IMR-90 (cell line): ENCODE data around the gene CD86. TPM values are rescaled to one million over a fixed set of nuclear protein-coding genes. Genes with fewer than 3 reads are reported as not detected.

Source experiments
- ATAC-seq: fragments of 200-7000 bp; cut with Tn5 transposase; 2 replicates; pipeline ENCODE4 v1.9.1; 2020; ENCODE audit warnings: low read depth, mild to moderate bottlenecking, moderate library complexity
- BruUV-seq: library from RNA; stranded (reverse); fragments of 400-500 nt; replicated peaks from 2 replicates; lab custom pipeline; 2021; lab: Mats Ljungman, UMichigan
- CTCF ChIA-PET: fragments of 300-600 bp; formaldehyde crosslinking; extraction: SDS; loops from one replicate; lab custom pipeline; 2021; ENCODE audit warnings: antibody characterized with exemption; lab: Yijun Ruan, JAX
- POLR2A ChIA-PET: fragments of 300-600 bp; sonication (Branson Sonifier 250); formaldehyde crosslinking; loops from one replicate; lab custom pipeline; 2022; ENCODE audit warnings: antibody characterized with exemption; ENCODE audit not compliant: unreplicated experiment; lab: Charles Lee
- DNase-seq: peaks from one replicate; pipeline ENCODE4 v3.0.0; 2013
- H2AFZ ChIP-seq: replicated peaks from 2 replicates; pipeline ENCODE3; 2013; ENCODE audit warnings: low read length, mild to moderate bottlenecking; ENCODE audit not compliant: poor library complexity
- H2AK5ac ChIP-seq: 2 replicates; pipeline ENCODE4 v1.6.1; 2013; ENCODE audit warnings: low read depth, low read length, inconsistent platforms
- H2AK9ac ChIP-seq: replicated peaks from 2 replicates; pipeline ENCODE3; 2013; ENCODE audit warnings: mild to moderate bottlenecking, low read depth, low read length, moderate library complexity; ENCODE audit not compliant: poor library complexity
- H2BK120ac ChIP-seq: 2 replicates; pipeline ENCODE4 v1.6.1; 2013; ENCODE audit warnings: low read depth, low read length, inconsistent platforms
- H2BK15ac ChIP-seq: 3 replicates; pipeline ENCODE4 v1.6.1; 2013; ENCODE audit warnings: low read depth, low read length, inconsistent platforms
- H2BK20ac ChIP-seq: 2 replicates; pipeline ENCODE4 v1.6.1; 2013; ENCODE audit warnings: low read depth, mild to moderate bottlenecking, inconsistent platforms, low read length, moderate library complexity
- H2BK5ac ChIP-seq: 2 replicates; pipeline ENCODE4 v1.6.1; 2013; ENCODE audit warnings: mild to moderate bottlenecking, low read depth, low read length, inconsistent platforms; ENCODE audit not compliant: poor library complexity, severe bottlenecking
- H3K14ac ChIP-seq: replicated peaks from 2 replicates; pipeline ENCODE4 v1.6.1; 2013; ENCODE audit warnings: low read depth, low read length, inconsistent platforms
- H3K18ac ChIP-seq: 2 replicates; pipeline ENCODE4 v1.6.1; 2013; ENCODE audit warnings: low read depth, low read length, control low read depth
- H3K23ac ChIP-seq: 2 replicates; pipeline ENCODE4 v1.6.1; 2013; ENCODE audit warnings: low read depth, low read length, inconsistent platforms
- H3K27ac ChIP-seq: 2 replicates; pipeline ENCODE4 v1.5.1; 2013; ENCODE audit warnings: mild to moderate bottlenecking, control low read depth, low read length; ENCODE audit not compliant: insufficient read depth
- H3K27me3 ChIP-seq: 2 replicates; pipeline ENCODE4 v1.6.1; 2013; ENCODE audit warnings: low read length; ENCODE audit not compliant: control insufficient read depth, insufficient read depth
- H3K36me3 ChIP-seq: 2 replicates; pipeline ENCODE4 v1.6.1; 2013; ENCODE audit warnings: low read length, mixed read lengths; ENCODE audit not compliant: control insufficient read depth, insufficient read depth
- H3K4ac ChIP-seq: 2 replicates; pipeline ENCODE4 v1.6.1; 2013; ENCODE audit warnings: low read depth, low read length, inconsistent platforms
- H3K4me1 ChIP-seq: 2 replicates; pipeline ENCODE4 v1.6.1; 2013; ENCODE audit warnings: low read length, mixed read lengths; ENCODE audit not compliant: control insufficient read depth, insufficient read depth
- H3K4me2 ChIP-seq: 2 replicates; pipeline ENCODE4 v1.6.1; 2013; ENCODE audit warnings: low read depth, mild to moderate bottlenecking, control low read depth, low read length, moderate library complexity
- H3K4me3 ChIP-seq: 2 replicates; pipeline ENCODE4 v1.5.1; 2013; ENCODE audit warnings: low read depth, mild to moderate bottlenecking, control low read depth, low read length, moderate library complexity; ENCODE audit not compliant: insufficient read depth
- H3K56ac ChIP-seq: 2 replicates; pipeline ENCODE4 v1.6.1; 2013; ENCODE audit warnings: low read length, inconsistent platforms; ENCODE audit not compliant: insufficient read depth; ENCODE audit errors: extremely low read depth
- H3K79me1 ChIP-seq, 2 experiments: 2 replicates each; pipeline ENCODE4 v1.6.1; 2013; ENCODE audit warnings: low read length in 2 of 2, inconsistent platforms in 1 of 2, low read depth in 1 of 2
- H3K9ac ChIP-seq: 2 replicates; pipeline ENCODE4 v1.6.1; 2013; ENCODE audit warnings: low read depth, low read length, control low read depth
- H3K9me1 ChIP-seq: 2 replicates; pipeline ENCODE4 v1.6.1; 2013; ENCODE audit warnings: low read length, inconsistent platforms; ENCODE audit not compliant: insufficient read depth
- H3K9me3 ChIP-seq: 2 replicates; pipeline ENCODE4 v1.6.1; 2013; ENCODE audit warnings: low read length; ENCODE audit not compliant: control insufficient read depth, insufficient read depth
- H4K20me1 ChIP-seq: 2 replicates; pipeline ENCODE4 v1.6.1; 2013; ENCODE audit warnings: low read length, inconsistent platforms; ENCODE audit not compliant: insufficient read depth
- H4K5ac ChIP-seq: 2 replicates; pipeline ENCODE4 v1.6.1; 2013; ENCODE audit warnings: mild to moderate bottlenecking, low read depth, low read length, control low read depth
- H4K8ac ChIP-seq, 2 experiments: 2 replicates each; pipeline ENCODE4 v1.6.1; 2013; ENCODE audit warnings: low read depth in 2 of 2, low read length in 2 of 2, control low read depth in 1 of 2, inconsistent platforms in 1 of 2
- H4K91ac ChIP-seq: 2 replicates; pipeline ENCODE4 v1.6.1; 2013; ENCODE audit warnings: low read depth, low read length, inconsistent platforms; ENCODE audit not compliant: insufficient read depth
- BHLHE40 ChIP-seq: fragments of 150-350 bp; IDR thresholded peaks from 2 replicates; pipeline ENCODE4 v1.6.1; 2016; ENCODE audit warnings: mild to moderate bottlenecking, low read depth, low read length
- CEBPB ChIP-seq: IDR thresholded peaks from 2 replicates; pipeline ENCODE4 v1.6.1; 2012; ENCODE audit warnings: low read depth, low read length, improper control_type of control experiment
- CHD1 ChIP-seq: IDR thresholded peaks from 2 replicates; pipeline ENCODE4 v1.6.1; 2012; ENCODE audit warnings: low read depth, low read length, improper control_type of control experiment
- CTCF ChIP-seq: conservative IDR thresholded peaks from 2 replicates; pipeline ENCODE4 v1.5.1; 2012; ENCODE audit warnings: mild to moderate bottlenecking, low read depth, low read length, improper control_type of control experiment
- FOS ChIP-seq: fragments of 150-350 bp; IDR thresholded peaks from 2 replicates; pipeline ENCODE4 v1.6.1; 2016; ENCODE audit warnings: low read depth, low read length
- MAFK ChIP-seq: IDR thresholded peaks from 2 replicates; pipeline ENCODE4 v1.6.1; 2012; ENCODE audit warnings: low read depth, low read length, improper control_type of control experiment
- NFE2L2 ChIP-seq: fragments of 150-350 bp; IDR thresholded peaks from 2 replicates; pipeline ENCODE4 v1.6.1; 2016; ENCODE audit warnings: low read depth, mild to moderate bottlenecking, low read length
- POLR2A ChIP-seq: IDR thresholded peaks from 2 replicates; pipeline ENCODE4 v1.6.1; 2012; ENCODE audit warnings: mild to moderate bottlenecking, low read depth, low read length
- RAD21 ChIP-seq: IDR thresholded peaks from 2 replicates; pipeline ENCODE4 v1.6.1; 2012; ENCODE audit warnings: low read length, improper control_type of control experiment
- RFX5 ChIP-seq: IDR thresholded peaks from 2 replicates; pipeline ENCODE4 v1.8.0; 2012; ENCODE audit warnings: low read depth, mild to moderate bottlenecking, low read length, moderate library complexity
- SMC3 ChIP-seq: fragments of 150-350 bp; IDR thresholded peaks from 2 replicates; pipeline ENCODE4 v1.6.1; 2016; ENCODE audit warnings: low read depth, mild to moderate bottlenecking, antibody characterized with exemption, low read length, moderate library complexity
- USF2 ChIP-seq: fragments of 150-350 bp; IDR thresholded peaks from 2 replicates; pipeline ENCODE4 v1.6.1; 2017; ENCODE audit warnings: mild to moderate bottlenecking, antibody characterized with exemption, low read length, low read depth
- WGBS, 2 experiments: methylation state at CpG; one replicate each; pipeline versions ENCODE4 v1.1.5 to v1.1.7; 2013; ENCODE audit warnings: missing lambda C conversion rate in 2 of 2; ENCODE audit not compliant: insufficient read length in 1 of 2; ENCODE audit errors: extremely low coverage in 2 of 2; 5-methylcytosine and 5-hydroxymethylcytosine counted together
- dilution Hi-C: fragments of 300-500 bp; cut with HindIII; formaldehyde crosslinking; loops from one replicate; pipeline ENCODE4 v1.14.3; 2018; ENCODE audit warnings: low sequenced_read_pairs; ENCODE audit not compliant: unreplicated experiment
- in situ Hi-C: fragments of 300-500 bp; cut with MboI; formaldehyde crosslinking; loops from 3 replicates; pipeline ENCODE4 v1.14.3; 2019; ENCODE audit warnings: low sequenced_read_pairs, inconsistent platforms, mixed read lengths
- intact Hi-C: fragments of 100-400 bp; cut with micrococcal nuclease; formaldehyde crosslinking; loops from 2 replicates; pipeline ENCODE4 v1.10.0; 2022
- polyA plus RNA-seq, 3 experiments: library from polyadenylated mRNA; depleted of rRNA; stranded (reverse); fragments of >200 nt; gene quantifications; 2 replicates each; pipeline ENCODE4 v1.2.3, GENCODE V29; 2012; ENCODE audit warnings: low replicate concordance in 1 of 3
- total RNA-seq: library from RNA; depleted of rRNA; stranded (reverse); fragments of >200 nt; gene quantifications from 2 replicates; pipeline ENCODE4 v1.2.3, GENCODE V29; 2012

CD86 gene
- total and polyA plus RNA-seq, 2 of the 4 experiments (the other 2 are of a cell fraction) = not detected

- no peak overlapping the region for H3K18ac ChIP-seq
- H2AFZ ChIP-seq = no peak overlapping the region
- no peak overlapping the region for H3K27ac ChIP-seq
- POLR2A ChIA-PET = no interaction called here
- H3K4me1 ChIP-seq = no peaks in the 10 kb centered on the region
- H2AK5ac ChIP-seq = no peak overlapping the region
- no peaks in the 10 kb centered on the region for H3K79me1 ChIP-seq
- CTCF ChIA-PET = no interaction called here
- DNase-seq (no peak), ATAC-seq (no peak)
- no peak overlapping the region for H3K9ac ChIP-seq
- no peak overlapping the region for H3K56ac ChIP-seq
- TF ChIP-seq MAFK = no peak
- no peak for TF ChIP-seq RFX5
- TF ChIP-seq BHLHE40 = no peak
- TF ChIP-seq RAD21 = no peak
- TF ChIP-seq CEBPB = no peak
- TF ChIP-seq FOS = no peak
- no peak for TF ChIP-seq POLR2A
- no peak for TF ChIP-seq NFE2L2
- no peak for TF ChIP-seq USF2
- no peak for TF ChIP-seq CTCF
- no peak for TF ChIP-seq SMC3
- TF ChIP-seq CHD1 = no peak
- H4K8ac ChIP-seq = no peak overlapping the region
- no peak overlapping the region for H3K4ac ChIP-seq
- BruUV-seq = no TSS peak
- H3K36me3 ChIP-seq = no peaks in the 10 kb centered on the region
- dilution Hi-C loops (no loop called here), intact Hi-C loops (no loop called here), in situ Hi-C loops (no loop called here)
- no peak overlapping the region for H4K91ac ChIP-seq
- no peak overlapping the region for H3K4me3 ChIP-seq
- no peak overlapping the region for H2BK15ac ChIP-seq
- H3K9me3 ChIP-seq = no peaks in the 10 kb centered on the region
- no peaks in the 10 kb centered on the region for H4K20me1 ChIP-seq
- no peak overlapping the region for H3K4me2 ChIP-seq
- H4K5ac ChIP-seq = no peak overlapping the region
- H3K9me1 ChIP-seq = no peaks in the 10 kb centered on the region
- no peak overlapping the region for H3K14ac ChIP-seq
- peaks cover 7% of the 10 kb centered on the region for H3K27me3 ChIP-seq
- H2BK20ac ChIP-seq = no peak overlapping the region
- H2BK120ac ChIP-seq = no peak overlapping the region
- H2AK9ac ChIP-seq = no peak overlapping the region
- H3K23ac ChIP-seq = no peak overlapping the region
- 45% methylated on average over 6 of the region's 9 CpGs; no CpG with 5 or more reads in 1 of the 2 experiments for WGBS, 2 experiments
- H2BK5ac ChIP-seq = no peak overlapping the region
Measured at GRCh38 chr3:122077293-122078234, 22.4 kb downstream of the CD86 start.
